RWPE2 (cell line): ENCODE measurements around the gene ZNF785.
A peak's percentile ranks its signal among the peaks of the same experiment; 100 is the strongest.
"Not testable (repeated sequence)": the region's sequence is repeated elsewhere in the genome, so short reads cannot be mapped to it uniquely, and the experiment has no call there.

Source experiments
- ATAC-seq: fragments of 200-7000 bp; cut with Tn5 transposase; 3 replicates; pipeline ENCODE4 v1.9.1; 2021; ENCODE audit warnings: low read depth
- DNase-seq: peaks from one replicate; pipeline ENCODE4 v3.0.0-alpha.2; 2020; ENCODE audit warnings: low spot score
- H3K27ac ChIP-seq: fragments of 450-650 bp; 2 replicates; pipeline ENCODE4 v1.5.1; 2017; ENCODE audit warnings: mild to moderate bottlenecking; ENCODE audit not compliant: poor library complexity, severe bottlenecking
- H3K27me3 ChIP-seq: fragments of 250-450 bp; sonication (Bioruptor Pico); 2 replicates; pipeline ENCODE4 v1.5.1; 2021; ENCODE audit warnings: mild to moderate bottlenecking, moderate library complexity; ENCODE audit not compliant: insufficient read depth, poor library complexity, severe bottlenecking
- H3K36me3 ChIP-seq: fragments of 250-450 bp; sonication (Bioruptor Pico); 2 replicates; pipeline ENCODE4 v1.5.1; 2020; ENCODE audit warnings: low read depth, mild to moderate bottlenecking, moderate library complexity
- H3K4me1 ChIP-seq: fragments of 250-450 bp; sonication (Bioruptor Pico); 2 replicates; pipeline ENCODE4 v1.5.1; 2021; ENCODE audit warnings: mild to moderate bottlenecking, moderate library complexity; ENCODE audit not compliant: insufficient read depth, poor library complexity, severe bottlenecking
- H3K4me3 ChIP-seq: fragments of 250-450 bp; sonication (Bioruptor Pico); 2 replicates; pipeline ENCODE4 v1.5.1; 2021; ENCODE audit warnings: mild to moderate bottlenecking, moderate library complexity; ENCODE audit not compliant: severe bottlenecking
- H3K9me3 ChIP-seq: fragments of 250-450 bp; sonication (Bioruptor Pico); 2 replicates; pipeline ENCODE4 v1.5.1; 2021; ENCODE audit warnings: mild to moderate bottlenecking, moderate library complexity; ENCODE audit not compliant: severe bottlenecking
- TF ChIP-seq, protein P1 (sequence below): fragments of 450-650 bp; IDR thresholded peaks from one replicate; pipeline ENCODE4 v1.5.1; 2017; ENCODE audit warnings: mild to moderate bottlenecking, moderate library complexity; ENCODE audit not compliant: poor library complexity, severe bottlenecking

The ZNF785 gene

GRCh38 chr16:30541502-30542329 lies 43.8 kb downstream of the ZNF785 start:
- TF ChIP-seq, protein P1, sequence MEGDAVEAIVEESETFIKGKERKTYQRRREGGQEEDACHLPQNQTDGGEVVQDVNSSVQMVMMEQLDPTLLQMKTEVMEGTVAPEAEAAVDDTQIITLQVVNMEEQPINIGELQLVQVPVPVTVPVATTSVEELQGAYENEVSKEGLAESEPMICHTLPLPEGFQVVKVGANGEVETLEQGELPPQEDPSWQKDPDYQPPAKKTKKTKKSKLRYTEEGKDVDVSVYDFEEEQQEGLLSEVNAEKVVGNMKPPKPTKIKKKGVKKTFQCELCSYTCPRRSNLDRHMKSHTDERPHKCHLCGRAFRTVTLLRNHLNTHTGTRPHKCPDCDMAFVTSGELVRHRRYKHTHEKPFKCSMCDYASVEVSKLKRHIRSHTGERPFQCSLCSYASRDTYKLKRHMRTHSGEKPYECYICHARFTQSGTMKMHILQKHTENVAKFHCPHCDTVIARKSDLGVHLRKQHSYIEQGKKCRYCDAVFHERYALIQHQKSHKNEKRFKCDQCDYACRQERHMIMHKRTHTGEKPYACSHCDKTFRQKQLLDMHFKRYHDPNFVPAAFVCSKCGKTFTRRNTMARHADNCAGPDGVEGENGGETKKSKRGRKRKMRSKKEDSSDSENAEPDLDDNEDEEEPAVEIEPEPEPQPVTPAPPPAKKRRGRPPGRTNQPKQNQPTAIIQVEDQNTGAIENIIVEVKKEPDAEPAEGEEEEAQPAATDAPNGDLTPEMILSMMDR, result no peak
- Histone ChIP-seq H3K4me3 (no peak overlapping the region), H3K27me3 (no peaks in the 10 kb centered on the region), H3K36me3 (peaks cover 3% of the 10 kb centered on the region; the same call in 1 of the 2 replicates), H3K4me1 (no peaks in the 10 kb centered on the region), H3K27ac (no peak overlapping the region), H3K9me3 (no peaks in the 10 kb centered on the region)
- no peak for DNase-seq
- ATAC-seq, result peak; percentile 41; the same call in 1 of the 3 replicates

DNA sequence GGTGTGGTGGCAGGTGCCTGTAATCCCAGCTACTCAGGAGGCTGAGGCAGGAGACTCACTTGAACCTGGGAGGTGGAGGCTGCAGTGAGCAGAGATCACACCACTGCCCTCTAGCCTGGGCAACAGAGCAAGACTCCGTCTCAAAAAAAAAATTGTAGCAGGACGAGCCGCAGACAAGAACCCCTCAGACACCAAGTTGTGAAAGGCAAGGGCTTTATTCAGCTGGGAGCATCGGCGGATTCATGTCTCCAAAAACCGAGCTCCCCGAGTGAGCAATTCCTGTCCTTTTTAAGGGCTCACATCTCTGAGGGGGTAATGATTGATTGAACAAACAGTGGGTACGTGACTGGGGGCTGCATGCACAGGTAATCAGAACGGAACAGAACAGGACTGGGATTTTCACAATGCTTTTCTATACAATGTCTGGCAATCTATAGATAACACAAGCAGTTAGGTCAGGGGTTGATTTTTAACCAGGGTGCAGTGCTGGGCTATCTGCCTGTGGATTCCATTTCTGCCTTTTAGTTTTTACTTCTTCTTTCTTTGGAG lies 44.5 kb downstream of the ZNF785 start:
- H3K36me3 ChIP-seq, H3K27me3 ChIP-seq, DNase-seq, H3K9me3 ChIP-seq, H3K4me1 ChIP-seq, H3K4me3 ChIP-seq, H3K27ac ChIP-seq, ATAC-seq: not testable (repeated sequence)

- not testable (repeated sequence) for H3K27me3 ChIP-seq, H3K9me3 ChIP-seq, H3K4me1 ChIP-seq, H3K27ac ChIP-seq, H3K36me3 ChIP-seq, H3K4me3 ChIP-seq, ATAC-seq, DNase-seq
These were observed 45.4 kb downstream of the ZNF785 start for GRCh38 chr16:30539986-30540526.

- ATAC-seq (no peak), DNase-seq (no peak)
- TF ChIP-seq, protein P1, result no peak
- Histone ChIP-seq H3K4me3 (no peak overlapping the region), H3K36me3 (peaks cover 6% of the 10 kb centered on the region; the same call in 1 of the 2 replicates), H3K9me3 (no peaks in the 10 kb centered on the region), H3K4me1 (peaks cover 2% of the 10 kb centered on the region), H3K27me3 (no peaks in the 10 kb centered on the region), H3K27ac (no peak overlapping the region)
These were observed 46.2 kb downstream of the ZNF785 start for GRCh38 chr16:30539000-30539964.

DNA sequence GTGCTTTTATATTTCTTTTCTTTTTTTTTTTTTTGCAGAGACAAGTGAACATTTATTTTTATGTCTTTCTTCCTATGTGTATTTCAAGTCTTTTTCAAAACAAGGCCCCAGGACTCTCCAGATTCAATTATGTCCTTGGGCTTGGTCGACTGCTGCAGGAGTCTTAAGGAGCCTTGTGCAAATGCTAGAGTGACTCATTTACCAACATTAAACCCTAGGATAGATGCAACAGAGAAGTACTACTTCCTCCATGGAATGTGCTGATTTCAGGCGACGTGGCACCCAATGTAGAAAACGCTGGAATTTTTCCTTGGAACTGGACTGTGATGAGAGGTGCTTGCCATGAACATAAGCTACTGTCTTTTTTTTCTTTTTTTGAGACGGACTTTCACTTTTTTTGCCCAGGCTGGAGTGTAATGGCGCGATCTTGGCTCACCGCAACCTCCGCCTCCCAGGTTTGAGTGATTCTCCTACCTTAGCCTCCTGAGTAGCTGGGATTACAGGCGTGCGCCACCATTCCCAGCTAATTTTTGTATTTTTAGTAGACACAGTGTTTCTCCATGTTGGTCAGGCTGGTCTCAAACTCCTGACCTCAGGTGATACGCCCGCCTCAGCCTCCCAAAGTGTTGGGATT lies 49.0 kb downstream of the ZNF785 start:
- not testable (repeated sequence) for H3K27me3 ChIP-seq, ATAC-seq, DNase-seq, H3K4me1 ChIP-seq, H3K9me3 ChIP-seq, H3K4me3 ChIP-seq
- H3K36me3 ChIP-seq, result peaks cover 11% of the 10 kb centered on the region; the same call in 1 of the 2 replicates
- H3K27ac ChIP-seq, result peak overlapping the region; percentile 71
